Sciatic nerve (tissue), 2 donors: ENCODE measurements around the gene BABAM2. TPM values are rescaled to one million over a fixed set of nuclear protein-coding genes. Genes with fewer than 3 reads are reported as not detected.
"Not testable (repeated sequence)": the region's sequence is repeated elsewhere in the genome, so short reads cannot be mapped to it uniquely, and the experiment has no call there.

Experiments
- ATAC-seq: fragments of 200-7000 bp; cut with Tn5 transposase; one replicate; pipeline ENCODE4 v1.9.1; 2020; ENCODE audit warnings: mild to moderate bottlenecking, moderate library complexity
- DNase-seq: peaks from one replicate; pipeline ENCODE4 v3.0.0-alpha.2; 2020; ENCODE audit warnings: low spot score
- intact Hi-C: fragments of 100-400 bp; cut with DNase I; formaldehyde crosslinking; loops from one replicate; pipeline ENCODE4 v1.14.2; 2022
- total RNA-seq: library from RNA; stranded (reverse); fragmentation: NEBNext Ultra II Directional; extraction: Animal tissue kit (Norgen Biotek cat#: 25700); gene quantifications from one replicate; pipeline ENCODE4 v1.2.1, GENCODE V29; 2021
- donor health status: DM: no; HTN: no; CAD: no.
- donor health status: DM: no; HTN: no; CAD: no.

BABAM2 gene
- total RNA-seq, 1 donor from 2014 or later, result 38.2 TPM

GRCh38 chr2:27963472-27963871, 72.9 kb downstream of the BABAM2 start:
- intact Hi-C loops, result no loop called here
- ATAC-seq, result no peak

GRCh38 chr2:27964067-27964466, 73.5 kb downstream of the BABAM2 start:
- DNase-seq (no peak), ATAC-seq (no peak)
- intact Hi-C loops, result no loop called here

More at GRCh38 chr2:27963472-27963871, 72.9 kb downstream of the BABAM2 start:
- DNase-seq, result no peak

- DNase-seq (no peak), ATAC-seq (no peak)
- intact Hi-C loops, result no loop called here
Measured at GRCh38 chr2:27965841-27966240, 75.3 kb downstream of the BABAM2 start.

GRCh38 chr2:27966466-27966865, 75.9 kb downstream of the BABAM2 start:
- no peak for DNase-seq

GRCh38 chr2:27967076-27967475, 76.5 kb downstream of the BABAM2 start:
- DNase-seq (no peak), ATAC-seq (no peak)
- intact Hi-C loops, result no loop called here

More at GRCh38 chr2:27966466-27966865, 75.9 kb downstream of the BABAM2 start:
- peak; percentile 94 for ATAC-seq
- intact Hi-C loops, result no loop called here

GRCh38 chr2:27968045-27968444, 77.5 kb downstream of the BABAM2 start:
- ATAC-seq, DNase-seq, intact Hi-C loops: not testable (repeated sequence)

- ATAC-seq, intact Hi-C loops, DNase-seq: not testable (repeated sequence)
Measured at GRCh38 chr2:27968957-27969356, 78.4 kb downstream of the BABAM2 start.

- ATAC-seq, result no peak
- no peak for DNase-seq
- intact Hi-C loops, result no loop called here
Measured at GRCh38 chr2:27972311-27972710, 81.8 kb downstream of the BABAM2 start.

GRCh38 chr2:27973592-27973991, 83.1 kb downstream of the BABAM2 start:
- no peak for DNase-seq
- ATAC-seq, result no peak
- intact Hi-C loops, result no loop called here

- DNase-seq, result no peak
- no peak for ATAC-seq
- intact Hi-C loops, result no loop called here
Measured at GRCh38 chr2:27976308-27976707, 85.8 kb downstream of the BABAM2 start.

GRCh38 chr2:27977731-27978312, 87.3 kb downstream of the BABAM2 start:
- ATAC-seq, result no peak
- DNase-seq, result no peak
- intact Hi-C loops, result no loop called here

- intact Hi-C loops, result not testable (repeated sequence)
Measured at GRCh38 chr2:27978761-27979160, 88.2 kb downstream of the BABAM2 start.

GRCh38 chr2:27980242-27980641, 89.7 kb downstream of the BABAM2 start:
- DNase-seq (no peak), ATAC-seq (no peak)
- intact Hi-C loops, result no loop called here

More at GRCh38 chr2:27978761-27979160, 88.2 kb downstream of the BABAM2 start:
- DNase-seq, ATAC-seq: not testable (repeated sequence)

- ATAC-seq (no peak), DNase-seq (no peak)
- intact Hi-C loops, result no loop called here
Measured at GRCh38 chr2:27984153-27984552, 93.6 kb downstream of the BABAM2 start.

- no peak for DNase-seq
- intact Hi-C loops, result no loop called here
- ATAC-seq, result no peak
Measured at GRCh38 chr2:27988306-27988705, 97.8 kb downstream of the BABAM2 start.

- no peak for ATAC-seq
- intact Hi-C loops, result no loop called here
- no peak for DNase-seq
Measured at GRCh38 chr2:27988718-27989117, 98.2 kb downstream of the BABAM2 start.

- ATAC-seq (no peak), DNase-seq (no peak)
- intact Hi-C loops, result no loop called here
Measured at GRCh38 chr2:27989149-27989548, 98.6 kb downstream of the BABAM2 start.

- intact Hi-C loops, result no loop called here
- no peak for DNase-seq
- no peak for ATAC-seq
Measured at GRCh38 chr2:27990030-27990590, 99.6 kb downstream of the BABAM2 start.

GRCh38 chr2:27991146-27991545, 100.6 kb downstream of the BABAM2 start:
- no peak for DNase-seq
- intact Hi-C loops, result no loop called here
- ATAC-seq, result no peak

- ATAC-seq (no peak), DNase-seq (no peak)
- intact Hi-C loops, result no loop called here
Measured at GRCh38 chr2:27992787-27993401, 102.4 kb downstream of the BABAM2 start.

- no peak for ATAC-seq
- intact Hi-C loops, result no loop called here
- DNase-seq, result no peak
Measured at GRCh38 chr2:27993402-27993787, 102.9 kb downstream of the BABAM2 start.
